HCT116 (cell line): Measurements from ENCODE around the gene ZC3H12D. TPM values are rescaled to one million over a fixed set of nuclear protein-coding genes. Genes with fewer than 3 reads are reported as not detected.

Source experiments
- ATAC-seq: fragments of 200-7000 bp; cut with Tn5 transposase; 2 replicates; pipeline ENCODE4 v1.9.1; 2020; ENCODE audit warnings: mild to moderate bottlenecking, moderate library complexity
- BruUV-seq: library from RNA; stranded (reverse); fragments of 400-500 nt; replicated peaks from 2 replicates; lab custom pipeline; 2021; lab: Mats Ljungman, UMichigan
- CTCF ChIA-PET: fragments of 300-600 bp; sonication (Branson Sonifier 250); formaldehyde crosslinking; loops from one replicate; lab custom pipeline; 2021; ENCODE audit warnings: antibody characterized with exemption; lab: Charles Lee
- POLR2A ChIA-PET: fragments of 300-600, 350-600 bp; sonication (Branson Sonifier 250); formaldehyde crosslinking; loops from one replicate; lab custom pipeline; 2021; ENCODE audit warnings: antibody characterized with exemption; lab: Charles Lee
- RAD21 ChIA-PET, 2 experiments: fragments of 300-600 bp; sonication (Branson Sonifier 250); formaldehyde crosslinking; loops; one replicate each; lab custom pipeline; 2023; ENCODE audit warnings: low total read pairs in 2 of 2; ENCODE audit not compliant: uncharacterized antibody in 2 of 2, unreplicated experiment in 2 of 2, low non-redundant PET in 1 of 2; lab: Charles Lee
- DNase-seq: peaks from one replicate; pipeline ENCODE4 v3.0.0-alpha.2; 2010; ENCODE audit warnings: low read depth, low spot score
- H2AFZ ChIP-seq: fragments of 200-600 bp; shearing (Covaris generic), sonication (generic); 2 replicates; pipeline ENCODE4 v1.6.1; 2017; ENCODE audit warnings: low read depth, mixed run types, mixed read lengths, antibody characterized with exemption, low read length; ENCODE audit not compliant: poor library complexity, severe bottlenecking
- H3K27ac ChIP-seq: 2 replicates; pipeline ENCODE4 v1.5.1; 2012; ENCODE audit warnings: low read depth, low read length
- H3K27me3 ChIP-seq: fragments of 200-600 bp; sonication (generic); 2 replicates; pipeline ENCODE4 v1.6.1; 2016; ENCODE audit warnings: mixed run types, low read length, mixed read lengths; ENCODE audit not compliant: insufficient read depth
- H3K36me3 ChIP-seq, 2 experiments: fragments of 200-500 bp in 1 of 2; fragments of 200-600 bp in 1 of 2; sonication (Bioruptor generic) in 1 of 2; sonication (generic) in 1 of 2; 2 replicates each; pipeline versions ENCODE4 v1.5.1 to v1.6.1; 2014 to 2016; ENCODE audit warnings: low read length in 2 of 2, inconsistent platforms in 1 of 2, mixed read lengths in 1 of 2, mixed run types in 1 of 2; ENCODE audit not compliant: insufficient read depth in 2 of 2, control insufficient read depth in 1 of 2
- H3K4me1 ChIP-seq, 2 experiments: fragments of 200-600 bp in 1 of 2; sonication (generic) in 1 of 2; 2 replicates each; pipeline versions ENCODE4 v1.5.1 to v1.6.1; 2012 to 2017; ENCODE audit warnings: low read length in 2 of 2, inconsistent platforms in 1 of 2, mild to moderate bottlenecking in 1 of 2, mixed read lengths in 1 of 2, mixed run types in 1 of 2, moderate library complexity in 1 of 2; ENCODE audit not compliant: insufficient read depth in 2 of 2, control insufficient read depth in 1 of 2
- H3K4me2 ChIP-seq: fragments of 200-600 bp; sonication (generic); 2 replicates; pipeline ENCODE4 v1.6.1; 2017; ENCODE audit warnings: mixed run types, low read length, mixed read lengths
- H3K4me3 ChIP-seq, 2 experiments: fragments of 200-600 bp in 1 of 2; sonication (generic) in 1 of 2; replicated peaks in 1 of 2; 2 replicates each; pipeline ENCODE4 v1.5.1; 2011 to 2016; ENCODE audit warnings: low read length in 2 of 2, control low read depth in 1 of 2, low read depth in 1 of 2, mild to moderate bottlenecking in 1 of 2, mixed read lengths in 1 of 2, mixed run types in 1 of 2
- H3K79me2 ChIP-seq: fragments of 200-600 bp; sonication (generic); 2 replicates; pipeline ENCODE4 v1.6.1; 2017; ENCODE audit warnings: mild to moderate bottlenecking, mixed run types, low read length, moderate library complexity, mixed read lengths; ENCODE audit not compliant: insufficient read depth
- H3K9ac ChIP-seq: fragments of 200-600 bp; sonication (generic); 2 replicates; pipeline ENCODE4 v1.6.1; 2016; ENCODE audit warnings: low read length, mixed read lengths
- H3K9me2 ChIP-seq: fragments of 200-600 bp; sonication (generic), shearing (Covaris generic); 2 replicates; pipeline ENCODE4 v1.6.1; 2017; ENCODE audit warnings: mixed run types, mild to moderate bottlenecking, moderate library complexity; ENCODE audit not compliant: insufficient read depth
- H3K9me3 ChIP-seq, 2 experiments: fragments of 200-500 bp in 1 of 2; fragments of 200-600 bp in 1 of 2; sonication (Bioruptor generic) in 1 of 2; sonication (generic) in 1 of 2; 2 replicates each; pipeline ENCODE4 v1.6.1; 2014 to 2017; ENCODE audit warnings: low read length in 2 of 2, mixed read lengths in 2 of 2, inconsistent platforms in 1 of 2, low read depth in 1 of 2, mild to moderate bottlenecking in 1 of 2, mixed run types in 1 of 2, moderate library complexity in 1 of 2; ENCODE audit not compliant: control insufficient read depth in 1 of 2, insufficient read depth in 1 of 2
- H4K20me1 ChIP-seq: fragments of 200-600 bp; sonication (generic), shearing (Covaris generic); 2 replicates; pipeline ENCODE4 v1.6.1; 2017; ENCODE audit warnings: mixed run types, mild to moderate bottlenecking, moderate library complexity; ENCODE audit not compliant: insufficient read depth
- EZH2 ChIP-seq: fragments of 200-600 bp; sonication (generic); IDR thresholded peaks from 2 replicates; pipeline ENCODE4 v1.6.1; 2017; ENCODE audit warnings: antibody characterized with exemption, mixed run types
- JUND ChIP-seq: IDR thresholded peaks from 2 replicates; pipeline ENCODE4 v1.6.1; 2012
- SP1 ChIP-seq: IDR thresholded peaks from 2 replicates; pipeline ENCODE4 v1.6.1; 2012; ENCODE audit warnings: low read depth
- SRF ChIP-seq: IDR thresholded peaks from 2 replicates; pipeline ENCODE4 v1.6.1; 2012; ENCODE audit warnings: low read depth
- YY1 ChIP-seq: IDR thresholded peaks from 2 replicates; pipeline ENCODE4 v1.6.1; 2011; ENCODE audit warnings: low read length, low read depth, moderate library complexity, mild to moderate bottlenecking; ENCODE audit not compliant: insufficient replicate concordance; ENCODE audit errors: extremely low read depth
- ZNF274 ChIP-seq: fragments of 200-500 bp; sonication (Bioruptor generic); IDR thresholded peaks from 2 replicates; pipeline ENCODE4 v1.6.1; 2014; ENCODE audit warnings: mild to moderate bottlenecking, low read depth, low read length, inconsistent platforms
- intact Hi-C: fragments of 100-400 bp; cut with micrococcal nuclease; formaldehyde crosslinking; loops from 2 replicates; pipeline ENCODE4 v1.10.0; 2022
- total RNA-seq: library from RNA; stranded (reverse); gene quantifications from one replicate; pipeline ENCODE4 v1.2.1, GENCODE V29; 2021; ENCODE audit not compliant: unreplicated experiment
- TF ChIP-seq, protein P1 (sequence below): IDR thresholded peaks from 2 replicates; pipeline ENCODE4 v1.6.1; 2011; ENCODE audit warnings: mild to moderate bottlenecking, low read length, moderate library complexity; ENCODE audit not compliant: insufficient replicate concordance; ENCODE audit errors: extremely low read depth
- TF ChIP-seq, protein P2 (sequence below): IDR thresholded peaks from 2 replicates; pipeline ENCODE4 v1.6.1; 2012; ENCODE audit warnings: low read depth

The ZC3H12D gene
- total RNA-seq, 1 experiment from 2014 or later, result 0.30 TPM

- TF ChIP-seq, protein P1, sequence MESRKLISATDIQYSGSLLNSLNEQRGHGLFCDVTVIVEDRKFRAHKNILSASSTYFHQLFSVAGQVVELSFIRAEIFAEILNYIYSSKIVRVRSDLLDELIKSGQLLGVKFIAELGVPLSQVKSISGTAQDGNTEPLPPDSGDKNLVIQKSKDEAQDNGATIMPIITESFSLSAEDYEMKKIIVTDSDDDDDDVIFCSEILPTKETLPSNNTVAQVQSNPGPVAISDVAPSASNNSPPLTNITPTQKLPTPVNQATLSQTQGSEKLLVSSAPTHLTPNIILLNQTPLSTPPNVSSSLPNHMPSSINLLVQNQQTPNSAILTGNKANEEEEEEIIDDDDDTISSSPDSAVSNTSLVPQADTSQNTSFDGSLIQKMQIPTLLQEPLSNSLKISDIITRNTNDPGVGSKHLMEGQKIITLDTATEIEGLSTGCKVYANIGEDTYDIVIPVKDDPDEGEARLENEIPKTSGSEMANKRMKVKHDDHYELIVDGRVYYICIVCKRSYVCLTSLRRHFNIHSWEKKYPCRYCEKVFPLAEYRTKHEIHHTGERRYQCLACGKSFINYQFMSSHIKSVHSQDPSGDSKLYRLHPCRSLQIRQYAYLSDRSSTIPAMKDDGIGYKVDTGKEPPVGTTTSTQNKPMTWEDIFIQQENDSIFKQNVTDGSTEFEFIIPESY, result no peak
- TF ChIP-seq SRF (no peak), EZH2 (no peak)
- TF ChIP-seq, all 23 proteins: peak for 0
Measured at GRCh38 chr6:149436647-149437046, 48.2 kb downstream of the ZC3H12D start (continued).

DNA sequence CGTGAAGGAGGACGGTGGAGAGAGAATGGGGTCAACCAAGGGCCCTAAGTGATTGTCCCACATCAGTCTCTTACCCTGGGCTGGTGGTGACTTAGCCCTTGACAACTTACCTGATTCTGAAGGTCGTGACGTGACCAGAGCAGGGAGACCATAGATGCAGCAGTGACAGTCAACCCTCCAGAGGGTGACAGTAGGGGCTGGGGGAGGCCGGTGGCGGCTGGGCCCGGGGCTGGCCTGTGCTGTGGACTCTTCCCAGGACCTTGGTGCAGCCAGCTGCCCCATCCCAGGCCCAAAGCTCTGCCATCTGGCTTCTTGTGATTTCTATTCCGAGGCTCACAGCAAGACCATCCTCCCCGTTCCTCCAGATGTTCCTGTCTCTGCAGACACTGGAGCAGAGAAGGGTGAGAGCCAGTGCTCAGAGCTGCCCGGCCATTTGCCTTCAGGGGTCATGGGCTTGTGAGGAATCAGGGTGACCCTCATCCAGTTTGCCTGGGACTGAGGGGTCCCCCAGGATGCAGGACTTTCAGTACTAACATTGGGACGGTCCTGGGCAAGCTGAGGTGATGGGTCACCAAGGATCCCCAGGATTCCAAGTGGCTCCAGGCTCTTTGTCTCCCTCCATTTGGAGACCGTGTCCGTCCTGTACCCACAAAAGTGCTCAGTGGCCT, 48.8 kb downstream of the ZC3H12D start:
- BruUV-seq, result no TSS peak
- DNase-seq (no peak), ATAC-seq (no peak)
- intact Hi-C loops, result no loop called here
- H4K20me1 ChIP-seq, result no peaks in the 10 kb centered on the region
- no peaks in the 10 kb centered on the region for H3K79me2 ChIP-seq
- no peak overlapping the region for H3K4me2 ChIP-seq
- ChIA-PET POLR2A (no interaction called here), RAD21 (no interaction called here)
- no peaks in the 10 kb centered on the region for H3K27me3 ChIP-seq
- H3K36me3 ChIP-seq, result no peaks in the 10 kb centered on the region
- H2AFZ ChIP-seq, result no peak overlapping the region
- H3K27ac ChIP-seq, result no peak overlapping the region
- no peaks in the 10 kb centered on the region for H3K9me3 ChIP-seq
- no peak overlapping the region for H3K9ac ChIP-seq
- H3K4me3 ChIP-seq, result no peak overlapping the region
- TF ChIP-seq, protein P2, sequence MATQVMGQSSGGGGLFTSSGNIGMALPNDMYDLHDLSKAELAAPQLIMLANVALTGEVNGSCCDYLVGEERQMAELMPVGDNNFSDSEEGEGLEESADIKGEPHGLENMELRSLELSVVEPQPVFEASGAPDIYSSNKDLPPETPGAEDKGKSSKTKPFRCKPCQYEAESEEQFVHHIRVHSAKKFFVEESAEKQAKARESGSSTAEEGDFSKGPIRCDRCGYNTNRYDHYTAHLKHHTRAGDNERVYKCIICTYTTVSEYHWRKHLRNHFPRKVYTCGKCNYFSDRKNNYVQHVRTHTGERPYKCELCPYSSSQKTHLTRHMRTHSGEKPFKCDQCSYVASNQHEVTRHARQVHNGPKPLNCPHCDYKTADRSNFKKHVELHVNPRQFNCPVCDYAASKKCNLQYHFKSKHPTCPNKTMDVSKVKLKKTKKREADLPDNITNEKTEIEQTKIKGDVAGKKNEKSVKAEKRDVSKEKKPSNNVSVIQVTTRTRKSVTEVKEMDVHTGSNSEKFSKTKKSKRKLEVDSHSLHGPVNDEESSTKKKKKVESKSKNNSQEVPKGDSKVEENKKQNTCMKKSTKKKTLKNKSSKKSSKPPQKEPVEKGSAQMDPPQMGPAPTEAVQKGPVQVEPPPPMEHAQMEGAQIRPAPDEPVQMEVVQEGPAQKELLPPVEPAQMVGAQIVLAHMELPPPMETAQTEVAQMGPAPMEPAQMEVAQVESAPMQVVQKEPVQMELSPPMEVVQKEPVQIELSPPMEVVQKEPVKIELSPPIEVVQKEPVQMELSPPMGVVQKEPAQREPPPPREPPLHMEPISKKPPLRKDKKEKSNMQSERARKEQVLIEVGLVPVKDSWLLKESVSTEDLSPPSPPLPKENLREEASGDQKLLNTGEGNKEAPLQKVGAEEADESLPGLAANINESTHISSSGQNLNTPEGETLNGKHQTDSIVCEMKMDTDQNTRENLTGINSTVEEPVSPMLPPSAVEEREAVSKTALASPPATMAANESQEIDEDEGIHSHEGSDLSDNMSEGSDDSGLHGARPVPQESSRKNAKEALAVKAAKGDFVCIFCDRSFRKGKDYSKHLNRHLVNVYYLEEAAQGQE, result no peak
- TF ChIP-seq, protein P1, result no peak
- no peak for TF ChIP-seq YY1
- TF ChIP-seq ZNF274, result no peak
- no peak for TF ChIP-seq SP1
- no peak for TF ChIP-seq JUND
- TF ChIP-seq, all 23 proteins: peak for 0
- peaks cover 0 to 7% of the 10 kb centered on the region in 2 experiments; a peak in 2 of 4 replicates for H3K4me1 ChIP-seq
- CTCF ChIA-PET, result no interaction called here
- no peaks in the 10 kb centered on the region for H3K9me2 ChIP-seq
